M059J (cell line): ENCODE measurements around the gene RTL9. TPM values are rescaled to one million over a fixed set of nuclear protein-coding genes. Genes with fewer than 3 reads are reported as not detected.
"Not testable (repeated sequence)": the region's sequence is repeated elsewhere in the genome, so short reads cannot be mapped to it uniquely, and the experiment has no call there.

ENCODE experiments used
- DNase-seq: peaks from one replicate; pipeline ENCODE4 v3.0.0-alpha.2; 2012; ENCODE audit warnings: low read depth
- total RNA-seq: library from RNA; depleted of rRNA; stranded (reverse); fragments of >200 nt; shearing (Covaris generic); gene quantifications from 2 replicates; pipeline ENCODE4 v1.2.3, GENCODE V29; 2014; rRNA removed

The RTL9 gene
- total RNA-seq, 1 experiment from 2014 or later, result 0.12 TPM

DNA sequence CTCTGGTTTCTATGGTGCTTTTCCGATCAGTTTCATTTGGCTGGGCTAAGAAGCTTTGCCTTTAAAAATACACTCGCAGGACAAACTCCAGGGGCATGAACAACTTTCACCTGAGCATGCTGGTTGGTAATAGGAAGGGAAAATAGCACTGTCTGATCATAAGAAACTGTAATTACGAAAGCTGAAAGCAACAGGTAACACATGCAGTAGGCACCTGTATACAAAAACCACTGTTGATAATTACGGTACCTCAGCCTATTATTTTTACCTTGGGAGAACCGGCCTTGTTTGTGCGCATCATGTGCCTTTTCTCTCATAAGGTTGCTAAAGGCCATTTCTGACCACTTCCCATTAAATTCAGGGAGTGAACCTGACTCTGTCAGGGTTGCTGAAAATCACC, 45.7 kb downstream of the RTL9 start:
- no peak for DNase-seq

DNA sequence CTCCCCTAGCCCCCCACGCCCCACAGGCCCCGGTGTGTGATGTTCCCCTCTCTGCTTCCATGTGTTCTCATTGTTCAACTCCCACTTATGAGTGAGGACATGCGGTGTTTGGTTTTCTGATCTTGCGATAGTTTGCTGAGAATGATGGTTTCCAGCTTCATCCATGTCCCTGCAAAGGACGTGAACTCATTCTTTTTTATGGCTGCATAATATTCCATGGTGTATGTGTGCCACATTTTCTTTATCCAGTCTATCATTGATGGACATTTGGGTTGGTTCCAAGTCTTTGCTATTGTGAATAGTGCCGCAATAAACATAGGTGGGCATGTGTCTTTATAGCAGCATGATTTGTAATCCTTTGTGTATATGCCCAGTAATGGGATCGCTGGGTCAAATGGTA, 47.6 kb downstream of the RTL9 start:
- DNase-seq, result not testable (repeated sequence)

DNA sequence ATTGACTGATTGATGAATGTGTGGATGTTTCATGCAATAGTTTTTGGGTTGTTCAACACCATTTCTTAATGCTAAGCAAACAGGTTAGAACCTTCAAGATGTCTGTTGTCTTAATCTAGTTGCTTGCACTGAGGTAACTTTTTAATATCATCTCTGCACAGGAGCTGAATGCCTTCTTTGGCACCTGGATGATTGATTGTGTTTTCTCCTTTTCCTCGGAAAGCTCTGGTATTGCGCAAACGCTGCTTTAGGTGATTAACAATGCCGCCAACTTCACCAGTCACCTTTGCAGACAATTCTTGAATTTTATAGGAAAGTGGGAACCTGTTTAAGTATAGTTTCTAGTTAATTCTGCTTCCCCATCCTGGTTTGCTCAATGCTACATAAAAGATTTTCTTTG, 48.2 kb downstream of the RTL9 start:
- no peak for DNase-seq

DNA sequence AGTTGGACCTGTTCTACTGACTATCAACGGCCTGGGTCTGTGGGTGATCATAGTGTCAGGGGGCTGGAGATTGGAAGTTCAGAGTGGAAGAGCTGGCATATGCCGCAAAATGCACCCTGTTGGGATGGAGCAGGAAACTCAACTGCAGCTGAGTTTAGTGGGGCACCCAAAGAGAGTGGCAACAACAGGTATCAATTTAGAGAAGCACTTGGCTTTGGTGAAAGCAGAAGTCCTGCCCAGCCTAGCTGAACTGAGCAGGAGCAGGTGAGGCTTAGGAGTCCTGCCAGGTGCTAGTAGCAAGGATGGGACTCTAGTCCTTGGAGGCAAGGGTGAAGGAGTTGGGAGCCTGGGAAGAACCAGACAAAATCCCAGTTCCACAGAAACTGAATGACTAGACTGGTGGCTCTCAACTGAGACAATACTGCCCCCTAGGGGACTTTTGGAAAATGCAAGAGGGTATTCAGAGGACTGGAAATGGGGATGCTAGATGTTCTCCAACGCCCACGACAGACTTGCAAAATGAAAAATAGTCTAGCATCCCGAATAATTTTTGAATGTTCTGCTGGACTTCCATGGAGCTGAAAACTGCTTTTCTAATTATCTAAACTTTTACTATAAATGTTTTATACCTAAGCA, 49.4 kb downstream of the RTL9 start:
- DNase-seq, result peak; percentile 75

Other genes starting within 250 kb of the RTL9 start
- gene AMMECR1, start 40.8 kb upstream of the RTL9 start, total RNA-seq, result 18.5 and 29.5 TPM in 2 replicates